Activated CD4-positive, alpha-beta T cell treated with anti-CD3 and anti-CD28 coated beads, Interleukin-2, amount 50 U/mL, for 16 hours (primary cell): ENCODE measurements around the gene IGFBP5.

Experiments
- DNase-seq: peaks from one replicate; pipeline ENCODE4 v3.0.0-alpha.2; 2020

Gene IGFBP5, protein sequence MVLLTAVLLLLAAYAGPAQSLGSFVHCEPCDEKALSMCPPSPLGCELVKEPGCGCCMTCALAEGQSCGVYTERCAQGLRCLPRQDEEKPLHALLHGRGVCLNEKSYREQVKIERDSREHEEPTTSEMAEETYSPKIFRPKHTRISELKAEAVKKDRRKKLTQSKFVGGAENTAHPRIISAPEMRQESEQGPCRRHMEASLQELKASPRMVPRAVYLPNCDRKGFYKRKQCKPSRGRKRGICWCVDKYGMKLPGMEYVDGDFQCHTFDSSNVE

DNA sequence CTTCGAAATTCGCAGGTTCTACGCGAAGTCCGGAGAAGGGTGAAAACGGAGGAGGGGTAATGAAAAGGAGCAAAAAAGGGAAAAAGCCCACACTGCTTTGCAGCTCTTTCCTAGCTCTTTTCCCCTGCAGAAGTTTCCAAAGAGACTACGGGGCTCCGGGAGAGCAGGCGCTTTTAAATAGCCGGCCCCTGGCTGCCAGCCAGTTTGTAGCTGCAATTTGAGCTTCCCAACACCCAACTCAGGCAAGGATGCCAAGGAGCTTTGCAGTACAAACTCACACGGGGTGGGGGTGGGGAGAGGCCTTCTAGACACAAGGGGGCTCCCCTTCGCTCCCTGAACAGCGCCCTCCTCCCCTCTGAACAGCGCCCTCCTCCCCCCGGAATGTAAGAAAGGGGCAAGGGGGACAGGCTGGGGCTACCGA, at the start of gene IGFBP5:
TSS of gene IGFBP5 (minus strand) at position 149 of the 421 bp plus-strand sequence. CDS start 774 bp downstream, outside the sequence.
- DNase-seq = no peak

DNA sequence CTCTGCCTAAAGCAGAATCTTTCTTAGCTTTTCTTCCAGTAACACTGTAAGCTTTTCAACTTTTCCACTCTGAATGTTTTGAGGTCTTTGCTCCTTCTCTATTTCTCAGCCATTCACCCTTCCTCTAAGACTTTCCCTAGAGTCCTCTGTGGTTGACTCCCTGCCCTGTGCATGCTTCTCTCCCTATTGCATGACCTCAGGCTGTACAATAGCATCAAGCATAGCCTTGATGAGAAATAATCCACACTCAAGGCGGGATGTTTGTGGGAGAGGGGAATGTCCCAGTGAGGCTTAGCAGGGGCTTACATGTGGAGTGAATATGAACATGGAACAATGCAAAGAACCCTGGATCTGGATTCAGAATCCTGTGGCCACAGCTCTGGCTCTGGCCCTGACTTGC, 48.4 kb upstream of the IGFBP5 start:
- DNase-seq = no peak

DNA sequence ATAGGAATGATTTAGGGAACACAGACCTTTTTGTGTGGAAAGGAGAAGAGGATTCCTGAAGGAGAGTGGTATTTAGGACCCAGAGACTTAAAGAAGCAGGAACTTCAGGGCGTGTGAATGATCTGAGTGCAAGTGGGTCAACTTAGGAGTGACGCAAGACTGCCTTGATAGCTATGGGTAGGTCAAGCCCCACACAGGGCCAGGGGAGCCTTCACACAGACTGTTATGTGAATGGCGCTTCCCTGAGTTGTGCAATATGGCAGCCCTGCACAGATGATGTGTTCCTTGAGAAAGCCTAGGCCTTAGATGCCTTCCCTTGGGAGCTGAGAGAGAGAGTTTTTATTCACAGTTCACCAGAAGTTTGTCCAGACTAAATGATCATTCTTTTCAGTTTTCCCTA, 47.1 kb upstream of the IGFBP5 start:
- no peak for DNase-seq

DNA sequence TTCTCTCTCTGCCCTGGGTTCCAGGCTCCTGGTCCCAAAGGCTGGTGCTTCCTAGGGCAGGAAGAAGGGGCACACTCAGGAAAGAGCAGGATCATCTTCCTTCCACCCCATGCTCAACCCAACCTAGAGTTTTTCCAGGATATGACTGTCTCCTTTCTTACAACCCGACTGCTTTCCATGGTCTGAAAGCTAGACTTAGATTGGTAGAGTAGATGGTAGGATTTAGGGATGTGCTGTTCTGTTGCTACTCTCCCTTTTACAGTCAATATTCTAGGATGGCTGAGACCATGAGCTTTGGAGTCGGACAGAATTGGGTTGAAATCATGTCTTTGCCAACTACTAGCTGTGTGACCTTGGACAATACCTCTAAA, 45.9 kb upstream of the IGFBP5 start:
- DNase-seq = no peak

DNA sequence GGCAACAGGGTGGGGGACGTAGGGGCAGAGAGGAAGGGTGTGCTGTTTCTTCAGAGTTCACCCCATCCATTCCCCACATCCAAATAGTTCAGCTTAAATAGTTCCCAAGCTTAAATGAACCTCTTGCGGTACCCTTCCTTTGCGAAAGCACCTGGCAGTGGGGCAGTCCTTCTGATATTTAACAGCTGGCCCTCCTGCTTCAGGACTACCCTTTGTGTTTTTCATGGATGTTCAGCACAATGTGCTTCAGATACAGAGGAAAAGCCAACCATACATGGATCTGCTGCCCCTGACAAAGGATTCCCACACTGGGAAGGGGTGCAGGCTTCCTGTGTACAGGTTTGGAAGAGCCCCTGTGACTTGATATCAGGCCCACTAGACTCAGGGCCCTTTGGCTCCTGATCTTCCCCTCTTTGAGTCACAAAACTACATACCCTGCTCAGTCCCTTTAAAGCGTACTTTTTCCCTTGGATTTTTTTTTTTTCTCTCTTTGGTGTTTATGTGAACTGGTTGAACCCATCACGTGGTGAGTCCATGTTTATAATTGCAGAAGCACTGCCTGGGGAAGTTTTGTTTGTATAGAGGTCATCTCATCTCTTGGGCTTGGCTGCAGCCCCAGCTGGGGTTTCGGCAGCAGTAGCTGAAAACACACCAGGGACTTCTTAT, 45.3 kb upstream of the IGFBP5 start:
- no peak for DNase-seq

DNA sequence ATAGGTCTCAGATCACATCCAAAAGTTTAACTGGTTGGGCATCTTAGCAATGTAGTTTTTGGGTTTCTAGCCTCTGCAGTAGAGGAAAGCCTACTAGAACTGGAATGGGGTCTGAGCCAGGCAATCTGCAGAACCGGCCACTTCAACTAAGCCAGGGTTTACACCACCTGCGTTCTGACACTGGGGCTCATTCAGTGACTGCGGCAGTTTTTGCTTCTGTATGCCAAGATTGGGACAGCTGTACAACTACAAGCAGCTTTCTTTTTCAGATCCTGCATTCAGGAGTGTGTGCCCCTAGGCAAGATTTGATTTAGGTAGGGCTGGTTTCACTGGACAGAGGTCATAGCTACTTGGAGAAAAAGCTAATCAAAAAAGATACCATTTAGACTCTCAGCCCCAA, 43.7 kb upstream of the IGFBP5 start:
- DNase-seq = no peak

DNA sequence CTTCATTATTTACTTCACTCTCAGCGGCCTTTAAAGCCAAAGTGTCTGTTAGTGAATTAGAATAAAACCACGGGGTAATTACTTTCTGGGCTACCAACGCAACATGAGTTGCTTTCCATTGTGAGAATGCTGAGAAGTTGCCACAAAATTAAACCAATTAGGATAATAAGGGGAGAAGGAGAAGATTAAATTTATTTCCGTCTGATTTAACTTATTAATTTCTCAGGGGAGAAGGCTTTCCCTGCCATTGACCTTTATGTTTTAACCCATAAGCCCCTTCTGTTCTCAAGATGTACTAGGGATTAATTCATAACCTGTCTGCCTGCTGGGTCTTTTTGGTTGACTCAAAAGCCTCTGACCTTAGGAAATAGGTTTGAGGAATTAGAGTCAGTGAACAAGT, 42.3 kb upstream of the IGFBP5 start:
- no peak for DNase-seq

DNA sequence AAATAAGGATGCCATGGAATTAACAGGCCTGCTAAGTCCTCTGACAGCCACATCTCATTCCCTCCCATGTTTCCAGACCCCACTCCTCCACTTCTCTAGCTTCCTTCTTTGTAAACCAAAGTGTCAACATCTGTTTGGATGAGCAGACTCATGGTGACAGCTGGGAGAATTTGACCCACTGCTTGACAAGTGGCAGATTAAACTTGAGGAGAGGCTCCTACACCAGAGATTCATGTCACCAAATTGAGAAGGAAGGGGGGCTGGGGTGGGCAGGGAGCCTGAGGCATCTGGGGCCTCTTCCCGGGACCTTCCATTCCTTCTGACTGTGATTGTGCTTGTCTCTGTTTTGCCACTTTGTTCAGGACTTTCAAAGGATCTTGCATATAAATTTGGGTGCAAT, 41.0 kb upstream of the IGFBP5 start:
- DNase-seq = no peak

DNA sequence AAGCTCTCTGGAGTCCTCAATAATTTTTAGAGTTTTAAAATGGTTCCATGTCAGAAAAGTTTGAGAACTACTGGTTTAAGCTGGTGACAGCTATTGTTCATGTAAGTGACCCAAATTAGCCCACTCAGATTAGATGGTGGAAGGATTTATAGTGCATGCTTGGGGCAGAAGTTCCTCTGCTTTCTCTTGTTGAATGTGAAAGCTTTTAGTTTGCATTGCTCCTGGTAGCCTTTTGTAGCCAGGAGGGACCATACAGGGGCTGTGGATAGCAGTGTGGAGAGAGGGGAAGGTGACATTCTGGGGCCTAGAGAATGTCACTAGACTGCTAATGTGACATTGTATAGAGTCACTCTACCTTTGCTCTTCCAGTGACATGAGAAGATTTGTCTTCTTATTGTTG, 40.3 kb upstream of the IGFBP5 start:
- DNase-seq = no peak

DNA sequence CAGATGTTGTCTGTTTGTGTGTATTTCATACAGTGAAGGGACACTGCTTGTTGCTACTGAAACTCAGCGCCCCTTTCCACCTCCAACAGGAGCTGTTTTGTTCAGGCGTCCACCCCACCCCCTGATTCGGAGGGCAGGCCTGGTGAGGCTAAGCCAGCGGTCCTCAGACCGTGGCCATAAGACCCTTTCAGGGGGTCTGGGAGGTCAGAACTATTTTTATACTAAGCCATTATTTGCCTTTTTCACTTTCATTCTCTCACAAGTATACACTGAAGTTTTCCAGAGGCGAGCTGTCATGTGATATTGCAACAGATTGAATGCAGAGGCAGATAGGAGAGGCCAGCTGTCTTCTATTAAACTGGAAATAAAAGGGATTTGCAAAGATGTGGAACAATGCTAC, 39.7 kb upstream of the IGFBP5 start:
- no peak for DNase-seq

DNA sequence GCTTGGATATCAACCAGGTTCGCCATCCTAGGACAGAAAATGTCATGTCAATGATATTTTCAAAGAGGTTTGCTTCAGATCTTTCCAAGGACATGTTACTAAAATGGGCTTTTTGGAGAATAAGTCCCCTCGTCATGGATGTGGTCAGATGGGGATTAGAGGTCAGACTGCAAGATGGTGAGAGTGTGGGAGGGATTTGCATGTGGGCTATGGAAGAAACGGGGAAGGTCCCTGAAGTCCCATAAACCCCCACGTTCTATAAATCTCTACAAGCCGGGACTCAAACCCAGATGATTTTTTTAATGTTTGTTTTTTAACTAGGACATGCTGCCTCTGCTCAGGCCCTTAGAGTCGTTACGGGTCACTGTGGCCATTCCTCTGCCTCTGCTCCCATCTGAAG, 37.7 kb upstream of the IGFBP5 start:
- DNase-seq = no peak

DNA sequence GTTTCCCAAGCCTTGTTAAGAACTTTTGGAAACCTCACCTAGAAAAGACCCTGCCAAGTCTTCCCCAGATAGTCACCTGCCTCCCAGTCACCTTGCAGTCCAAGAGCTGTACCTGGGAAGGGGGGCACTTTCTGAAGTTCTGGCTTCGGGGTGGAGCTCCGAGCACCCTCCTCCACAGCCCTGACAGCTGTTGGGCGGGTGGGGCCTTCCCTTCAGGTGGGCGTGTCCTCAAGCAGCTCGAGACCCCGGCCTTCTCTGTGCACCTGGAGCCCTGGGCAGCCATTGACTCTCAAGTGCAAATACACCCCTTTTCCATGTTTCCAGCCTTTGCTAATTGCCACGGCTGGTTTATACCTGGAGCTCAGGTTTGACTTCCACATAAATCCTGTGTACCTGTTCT, 37.0 kb upstream of the IGFBP5 start:
- no peak for DNase-seq

DNA sequence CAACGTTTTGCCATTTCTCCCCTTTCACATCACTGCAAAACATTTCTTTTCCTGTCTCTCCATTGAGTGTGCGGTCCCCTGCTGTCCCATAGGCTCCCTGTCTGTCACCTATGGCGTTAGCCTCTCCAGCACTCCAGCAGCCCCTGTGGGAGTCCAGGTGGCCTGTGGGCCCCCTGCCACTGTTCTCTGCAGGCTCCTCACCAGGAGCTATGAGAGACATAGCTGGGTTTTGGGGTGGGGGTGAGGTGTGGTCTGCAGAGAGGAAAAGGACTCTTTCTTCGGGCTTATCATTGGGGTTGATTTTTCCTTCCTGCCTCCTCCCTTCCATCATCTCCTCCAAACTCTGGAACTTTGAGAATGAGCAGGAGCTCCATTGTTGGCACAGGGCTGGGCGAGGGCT, 36.1 kb upstream of the IGFBP5 start:
- no peak for DNase-seq

DNA sequence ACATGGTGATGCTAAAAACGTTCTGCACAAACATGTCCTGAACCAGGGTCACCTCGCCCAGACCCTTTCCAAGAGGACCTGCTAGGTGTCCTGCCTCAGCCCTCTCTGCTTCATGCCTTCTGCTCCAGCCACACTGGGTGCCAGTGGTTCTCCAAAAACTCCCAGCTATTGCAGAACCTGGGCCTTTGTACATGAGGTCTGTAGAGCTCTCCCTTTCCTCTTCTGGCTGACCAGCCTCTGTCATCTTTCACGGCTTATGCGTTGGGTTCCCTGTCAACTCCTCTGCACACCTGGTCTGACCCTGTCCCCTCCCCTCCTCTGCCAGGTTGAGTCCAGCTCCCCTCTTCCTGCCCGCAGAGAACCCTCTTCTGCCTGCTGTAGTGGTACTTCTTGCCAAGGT, 35.5 kb upstream of the IGFBP5 start:
- no peak for DNase-seq

DNA sequence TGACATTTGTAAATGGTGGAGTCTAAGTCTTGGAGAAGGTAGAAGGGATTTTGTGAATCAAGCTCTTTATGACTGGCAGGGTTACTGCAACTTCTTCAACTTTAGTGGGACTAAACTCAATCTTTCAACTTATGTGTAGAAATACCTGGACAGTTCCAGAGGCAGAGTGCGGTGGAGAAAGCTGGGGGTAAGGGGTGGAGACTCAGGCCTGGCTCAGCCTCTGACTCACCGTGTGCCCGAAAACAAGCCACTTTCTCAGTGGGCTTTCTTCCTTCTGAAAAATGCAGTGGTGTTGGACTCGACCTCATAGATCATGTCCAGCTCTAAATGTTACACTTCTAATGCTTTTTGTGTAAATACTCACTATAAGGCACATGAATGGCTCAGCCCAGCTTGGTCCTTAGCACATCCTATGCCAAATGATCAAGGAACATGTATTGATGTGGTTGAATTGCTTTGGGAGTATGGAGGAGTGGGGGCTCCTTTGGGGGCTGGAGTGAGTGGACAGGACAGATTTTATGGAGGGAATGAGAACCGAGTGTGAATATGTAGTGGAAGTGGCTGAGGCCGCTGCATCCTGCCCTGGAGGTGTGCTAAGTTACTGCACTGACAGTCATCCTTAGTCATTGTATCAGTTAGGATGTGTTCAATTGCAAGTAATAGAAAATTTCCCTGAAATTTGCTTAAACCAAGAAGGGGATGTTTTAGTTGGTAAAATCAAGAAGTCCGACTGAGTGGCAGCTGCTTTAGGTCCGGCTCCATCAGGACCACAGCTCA, 32.2 kb upstream of the IGFBP5 start:
- DNase-seq = no peak

DNA sequence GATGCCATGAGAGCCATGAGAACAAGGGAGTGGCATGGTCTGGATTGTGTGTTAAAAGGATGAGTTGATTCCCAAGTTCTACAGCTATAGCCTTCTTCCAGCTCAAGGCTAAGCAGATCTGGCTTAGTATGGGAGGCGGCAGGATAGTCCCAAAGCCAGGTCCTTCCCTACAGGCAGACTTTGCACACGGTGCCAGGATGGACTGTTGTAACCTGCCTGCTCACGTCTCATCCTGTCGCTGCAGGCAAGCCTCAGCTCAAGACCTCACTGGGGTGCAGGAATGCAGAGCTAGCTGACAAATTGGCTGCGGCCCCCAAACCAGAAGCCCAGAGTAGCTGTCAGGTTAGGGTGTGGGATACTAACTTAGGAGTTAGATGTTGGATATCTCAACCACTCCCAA, 28.8 kb upstream of the IGFBP5 start:
- no peak for DNase-seq

DNA sequence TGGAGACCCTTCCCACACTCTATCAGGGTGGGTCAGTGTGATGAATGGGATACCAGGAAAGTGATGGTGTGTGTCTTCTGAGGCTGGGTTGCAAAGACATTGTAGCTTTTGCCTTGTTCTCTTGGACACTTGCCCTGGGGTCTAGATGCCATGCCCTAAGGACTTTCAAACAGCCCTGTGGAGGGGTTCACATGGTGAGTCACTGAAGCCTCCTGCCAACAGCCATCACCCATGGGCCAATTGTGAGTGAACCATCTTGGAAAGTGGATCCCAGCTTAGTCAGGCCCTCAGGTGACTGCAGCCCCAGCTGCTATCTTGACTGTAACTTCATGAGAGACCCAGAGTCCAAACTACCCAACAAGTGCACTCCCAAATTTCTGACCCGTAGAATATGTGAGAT, 25.8 kb upstream of the IGFBP5 start:
- no peak for DNase-seq

DNA sequence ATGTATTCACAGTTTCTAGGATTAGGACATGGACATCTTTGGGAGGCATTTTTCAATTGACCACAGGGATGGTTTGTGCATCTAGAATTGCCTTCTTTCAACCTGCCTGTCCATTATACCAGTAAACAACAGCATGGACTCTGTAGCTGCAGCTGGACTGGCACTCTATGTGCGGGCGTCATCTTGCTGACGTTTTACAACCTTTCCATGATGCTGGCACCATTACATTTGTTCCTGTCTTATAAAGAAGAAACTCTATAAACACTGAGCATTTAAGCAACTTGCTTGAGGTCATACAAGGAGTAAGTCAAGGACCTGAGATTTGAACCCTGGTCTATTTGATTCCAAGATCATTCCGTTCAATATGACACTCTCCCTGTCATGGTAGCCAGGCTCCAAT, 25.4 kb upstream of the IGFBP5 start:
- no peak for DNase-seq

DNA sequence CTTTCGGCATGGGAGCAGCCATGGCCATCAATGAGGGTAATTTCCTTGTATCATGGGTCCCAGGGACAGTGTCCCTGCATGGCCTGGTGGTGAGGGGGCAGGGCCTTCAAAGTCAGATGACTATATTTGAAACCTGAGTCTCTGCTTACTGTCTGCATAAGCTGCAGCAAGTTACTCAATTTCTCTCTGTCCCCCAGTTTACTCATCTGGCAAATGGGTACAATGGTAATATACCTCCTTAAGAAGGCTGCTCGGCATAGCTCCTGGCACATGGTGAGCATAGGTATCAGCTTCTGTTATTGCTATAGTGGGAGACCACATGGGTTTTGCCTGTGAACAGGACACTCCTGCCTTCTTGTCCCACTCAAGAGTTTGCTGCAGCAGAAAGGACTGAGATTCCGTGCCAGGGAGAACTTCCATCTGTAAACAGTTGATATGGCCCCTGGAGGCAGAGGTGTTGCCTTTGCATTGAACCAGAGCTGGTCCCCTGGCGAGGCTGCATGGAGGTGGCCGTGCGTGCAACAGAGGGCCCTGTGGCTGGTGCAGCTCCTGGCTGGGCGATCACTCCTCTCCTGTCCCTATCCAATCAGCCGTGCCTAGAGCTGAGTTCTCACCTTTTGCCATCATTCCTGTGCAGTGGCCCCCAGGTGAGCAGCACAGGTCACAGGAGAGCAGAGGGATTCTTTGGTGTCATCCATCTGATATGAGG, 22.7 kb upstream of the IGFBP5 start:
- DNase-seq = no peak

DNA sequence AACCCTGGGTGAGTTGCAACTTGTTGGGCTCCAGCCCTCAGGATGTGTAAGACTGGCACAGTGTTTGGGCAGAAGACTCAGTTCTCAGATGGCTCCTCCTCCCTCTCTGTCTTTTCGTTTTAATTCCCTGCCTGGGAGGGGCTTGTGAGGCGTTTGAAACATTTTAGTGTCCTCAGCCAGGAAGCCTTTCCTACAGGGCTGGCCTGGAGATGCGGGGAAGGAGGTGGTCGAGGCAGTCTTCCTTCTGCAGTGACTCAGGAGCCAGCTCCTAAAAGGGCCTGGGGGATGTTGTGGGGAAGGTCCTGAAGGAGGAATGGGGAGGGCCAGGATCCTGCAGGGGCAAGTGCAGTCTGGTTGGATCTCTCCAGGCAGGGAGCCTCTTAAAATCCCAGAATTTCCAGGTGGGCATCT, 22.1 kb upstream of the IGFBP5 start:
- no peak for DNase-seq

DNA sequence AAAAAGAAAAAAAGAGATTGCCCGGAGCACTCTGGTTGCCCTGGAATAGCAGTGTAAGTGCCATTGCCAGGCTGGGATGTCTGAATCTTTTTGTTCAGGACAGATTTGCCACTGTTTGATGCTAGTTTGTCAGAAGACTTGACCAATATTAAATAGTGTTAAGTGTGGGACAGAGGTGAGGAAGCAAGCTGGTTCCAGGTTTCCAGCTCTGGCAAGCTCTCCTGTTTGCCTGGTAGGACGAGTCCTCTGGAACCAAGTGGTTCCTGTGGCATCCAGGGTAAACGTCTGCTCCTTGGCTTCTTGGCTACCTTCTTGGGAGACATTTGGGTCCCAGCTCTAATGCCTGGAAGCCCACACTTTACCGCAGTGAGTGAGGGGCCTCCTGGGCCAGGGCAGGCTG, 20.8 kb upstream of the IGFBP5 start:
- no peak for DNase-seq

DNA sequence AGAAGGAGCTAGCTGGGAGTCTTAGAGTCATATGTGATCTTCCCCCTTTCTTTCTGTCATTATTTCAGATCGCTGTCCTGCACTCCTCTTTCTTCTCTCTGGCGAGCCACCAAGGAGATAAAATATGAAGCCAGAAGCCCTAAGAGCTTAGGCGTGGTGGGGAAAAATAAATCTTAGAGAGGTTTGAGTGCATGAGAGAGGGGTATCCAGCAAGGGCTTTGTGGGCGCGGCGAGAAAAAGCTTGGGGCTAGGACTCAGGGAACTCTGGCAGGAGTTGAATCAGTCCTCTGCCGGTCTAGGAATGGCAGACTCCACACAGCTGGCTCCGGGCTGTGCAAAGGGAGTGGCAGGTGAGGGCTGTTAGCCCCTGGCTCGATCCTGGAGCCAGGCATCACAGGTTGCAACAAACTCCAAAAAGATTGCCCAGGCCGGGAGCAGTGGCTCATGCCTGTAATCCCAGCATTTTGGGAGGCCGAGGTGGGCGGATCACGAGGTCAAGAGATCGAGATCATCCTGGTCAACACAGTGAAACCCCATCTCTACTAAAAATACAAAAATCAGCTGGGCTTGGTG, 20.1 kb upstream of the IGFBP5 start:
- no peak for DNase-seq

DNA sequence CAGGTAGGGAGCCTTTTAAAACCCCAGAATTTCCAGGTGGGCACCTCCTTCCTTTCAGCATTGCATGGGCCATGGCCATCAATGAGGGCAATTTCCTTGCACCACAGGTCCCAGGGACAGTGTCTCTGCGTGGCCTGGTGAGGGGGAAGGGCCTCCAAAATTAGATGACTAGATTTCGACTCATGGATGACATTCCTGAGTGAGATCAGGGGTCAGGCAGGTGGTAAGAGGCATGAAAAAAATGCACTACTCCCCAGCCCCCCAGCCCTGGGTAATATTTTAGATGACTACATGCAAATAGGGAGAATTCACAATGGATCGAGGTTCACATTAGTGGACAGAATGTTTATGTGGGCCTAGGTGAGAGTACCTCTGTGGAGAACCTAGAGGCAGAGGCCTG, 19.0 kb upstream of the IGFBP5 start:
- DNase-seq = no peak
